HCT116 (cell line): ENCODE measurements around the gene TPI1. TPM values are rescaled to one million over a fixed set of nuclear protein-coding genes. Genes with fewer than 3 reads are reported as not detected.

ENCODE experiments used
- ATAC-seq: fragments of 200-7000 bp; cut with Tn5 transposase; 2 replicates; pipeline ENCODE4 v1.9.1; 2020; ENCODE audit warnings: mild to moderate bottlenecking, moderate library complexity
- BruUV-seq: library from RNA; stranded (reverse); fragments of 400-500 nt; replicated peaks from 2 replicates; lab custom pipeline; 2021; lab: Mats Ljungman, UMichigan
- CTCF ChIA-PET: fragments of 300-600 bp; sonication (Branson Sonifier 250); formaldehyde crosslinking; loops from one replicate; lab custom pipeline; 2021; ENCODE audit warnings: antibody characterized with exemption; lab: Charles Lee
- POLR2A ChIA-PET: fragments of 300-600, 350-600 bp; sonication (Branson Sonifier 250); formaldehyde crosslinking; loops from one replicate; lab custom pipeline; 2021; ENCODE audit warnings: antibody characterized with exemption; lab: Charles Lee
- RAD21 ChIA-PET, 2 experiments: fragments of 300-600 bp; sonication (Branson Sonifier 250); formaldehyde crosslinking; loops; one replicate each; lab custom pipeline; 2023; ENCODE audit warnings: low total read pairs in 2 of 2; ENCODE audit not compliant: uncharacterized antibody in 2 of 2, unreplicated experiment in 2 of 2, low non-redundant PET in 1 of 2; lab: Charles Lee
- DNase-seq: peaks from one replicate; pipeline ENCODE4 v3.0.0-alpha.2; 2010; ENCODE audit warnings: low read depth, low spot score
- H2AFZ ChIP-seq: fragments of 200-600 bp; shearing (Covaris generic), sonication (generic); 2 replicates; pipeline ENCODE4 v1.6.1; 2017; ENCODE audit warnings: low read depth, mixed run types, mixed read lengths, antibody characterized with exemption, low read length; ENCODE audit not compliant: poor library complexity, severe bottlenecking
- H3K27ac ChIP-seq: 2 replicates; pipeline ENCODE4 v1.5.1; 2012; ENCODE audit warnings: low read depth, low read length
- H3K27me3 ChIP-seq: fragments of 200-600 bp; sonication (generic); 2 replicates; pipeline ENCODE4 v1.6.1; 2016; ENCODE audit warnings: mixed run types, low read length, mixed read lengths; ENCODE audit not compliant: insufficient read depth
- H3K36me3 ChIP-seq, 2 experiments: fragments of 200-500 bp in 1 of 2; fragments of 200-600 bp in 1 of 2; sonication (Bioruptor generic) in 1 of 2; sonication (generic) in 1 of 2; 2 replicates each; pipeline versions ENCODE4 v1.5.1 to v1.6.1; 2014 to 2016; ENCODE audit warnings: low read length in 2 of 2, inconsistent platforms in 1 of 2, mixed read lengths in 1 of 2, mixed run types in 1 of 2; ENCODE audit not compliant: insufficient read depth in 2 of 2, control insufficient read depth in 1 of 2
- H3K4me1 ChIP-seq, 2 experiments: fragments of 200-600 bp in 1 of 2; sonication (generic) in 1 of 2; 2 replicates each; pipeline versions ENCODE4 v1.5.1 to v1.6.1; 2012 to 2017; ENCODE audit warnings: low read length in 2 of 2, inconsistent platforms in 1 of 2, mild to moderate bottlenecking in 1 of 2, mixed read lengths in 1 of 2, mixed run types in 1 of 2, moderate library complexity in 1 of 2; ENCODE audit not compliant: insufficient read depth in 2 of 2, control insufficient read depth in 1 of 2
- H3K4me2 ChIP-seq: fragments of 200-600 bp; sonication (generic); 2 replicates; pipeline ENCODE4 v1.6.1; 2017; ENCODE audit warnings: mixed run types, low read length, mixed read lengths
- H3K4me3 ChIP-seq, 2 experiments: fragments of 200-600 bp in 1 of 2; sonication (generic) in 1 of 2; replicated peaks in 1 of 2; 2 replicates each; pipeline ENCODE4 v1.5.1; 2011 to 2016; ENCODE audit warnings: low read length in 2 of 2, control low read depth in 1 of 2, low read depth in 1 of 2, mild to moderate bottlenecking in 1 of 2, mixed read lengths in 1 of 2, mixed run types in 1 of 2
- H3K79me2 ChIP-seq: fragments of 200-600 bp; sonication (generic); 2 replicates; pipeline ENCODE4 v1.6.1; 2017; ENCODE audit warnings: mild to moderate bottlenecking, mixed run types, low read length, moderate library complexity, mixed read lengths; ENCODE audit not compliant: insufficient read depth
- H3K9ac ChIP-seq: fragments of 200-600 bp; sonication (generic); 2 replicates; pipeline ENCODE4 v1.6.1; 2016; ENCODE audit warnings: low read length, mixed read lengths
- H3K9me2 ChIP-seq: fragments of 200-600 bp; sonication (generic), shearing (Covaris generic); 2 replicates; pipeline ENCODE4 v1.6.1; 2017; ENCODE audit warnings: mixed run types, mild to moderate bottlenecking, moderate library complexity; ENCODE audit not compliant: insufficient read depth
- H3K9me3 ChIP-seq, 2 experiments: fragments of 200-500 bp in 1 of 2; fragments of 200-600 bp in 1 of 2; sonication (Bioruptor generic) in 1 of 2; sonication (generic) in 1 of 2; 2 replicates each; pipeline ENCODE4 v1.6.1; 2014 to 2017; ENCODE audit warnings: low read length in 2 of 2, mixed read lengths in 2 of 2, inconsistent platforms in 1 of 2, low read depth in 1 of 2, mild to moderate bottlenecking in 1 of 2, mixed run types in 1 of 2, moderate library complexity in 1 of 2; ENCODE audit not compliant: control insufficient read depth in 1 of 2, insufficient read depth in 1 of 2
- H4K20me1 ChIP-seq: fragments of 200-600 bp; sonication (generic), shearing (Covaris generic); 2 replicates; pipeline ENCODE4 v1.6.1; 2017; ENCODE audit warnings: mixed run types, mild to moderate bottlenecking, moderate library complexity; ENCODE audit not compliant: insufficient read depth
- CEBPB ChIP-seq: IDR thresholded peaks from 2 replicates; pipeline ENCODE4 v1.6.1; 2012; ENCODE audit warnings: low read depth
- EGR1 ChIP-seq: IDR thresholded peaks from 2 replicates; pipeline ENCODE4 v1.6.1; 2012; ENCODE audit warnings: low read depth
- ELF1 ChIP-seq: IDR thresholded peaks from 2 replicates; pipeline ENCODE4 v1.6.1; 2012; ENCODE audit warnings: low read depth, borderline replicate concordance
- EZH2 ChIP-seq: fragments of 200-600 bp; sonication (generic); IDR thresholded peaks from 2 replicates; pipeline ENCODE4 v1.6.1; 2017; ENCODE audit warnings: antibody characterized with exemption, mixed run types
- EZH2phosphoT487 ChIP-seq: fragments of 200-600 bp; IDR thresholded peaks from 2 replicates; pipeline ENCODE4 v1.6.1; 2018; ENCODE audit warnings: antibody characterized with exemption, borderline replicate concordance
- FOSL1 ChIP-seq: IDR thresholded peaks from 2 replicates; pipeline ENCODE4 v1.6.1; 2012; ENCODE audit warnings: low read depth
- JUND ChIP-seq: IDR thresholded peaks from 2 replicates; pipeline ENCODE4 v1.6.1; 2012
- MAX ChIP-seq: IDR thresholded peaks from 2 replicates; pipeline ENCODE4 v1.6.1; 2012
- POLR2AphosphoS5 ChIP-seq: IDR thresholded peaks from 2 replicates; pipeline ENCODE4 v1.6.1; 2011; ENCODE audit warnings: mild to moderate bottlenecking, low read depth, low read length, moderate library complexity
- REST ChIP-seq: IDR thresholded peaks from 2 replicates; pipeline ENCODE4 v1.6.1; 2012; ENCODE audit warnings: low read depth
- SIN3A ChIP-seq: IDR thresholded peaks from 2 replicates; pipeline ENCODE4 v1.6.1; 2012; ENCODE audit warnings: low read depth
- SP1 ChIP-seq: IDR thresholded peaks from 2 replicates; pipeline ENCODE4 v1.6.1; 2012; ENCODE audit warnings: low read depth
- TCF7L2 ChIP-seq: IDR thresholded peaks from 2 replicates; pipeline ENCODE4 v1.7.0; 2011; ENCODE audit warnings: borderline replicate concordance, inconsistent platforms; ENCODE audit not compliant: insufficient read depth, insufficient read length; ENCODE audit errors: extremely low read depth
- intact Hi-C: fragments of 100-400 bp; cut with micrococcal nuclease; formaldehyde crosslinking; loops from 2 replicates; pipeline ENCODE4 v1.10.0; 2022
- total RNA-seq: library from RNA; stranded (reverse); gene quantifications from one replicate; pipeline ENCODE4 v1.2.1, GENCODE V29; 2021; ENCODE audit not compliant: unreplicated experiment

The TPI1 gene
- total RNA-seq, 1 experiment from 2014 or later = 1,068 TPM

- no peak for ATAC-seq
- H4K20me1 ChIP-seq = no peaks in the 10 kb centered on the region
- H3K9ac ChIP-seq = no peak overlapping the region
- BruUV-seq = no TSS peak
- TF ChIP-seq REST (no peak), SP1 (no peak), TCF7L2 (no peak), EZH2phosphoT487 (no peak), FOSL1 (no peak), SIN3A (no peak), EGR1 (no peak), JUND (no peak), EZH2 (no peak), MAX (no peak), CEBPB (no peak), POLR2AphosphoS5 (no peak), ELF1 (no peak)
- TF ChIP-seq, all 23 proteins: peak for 0
- no peak overlapping the region for H3K4me2 ChIP-seq
- intact Hi-C loops = no loop called here
- no peak overlapping the region for H3K27ac ChIP-seq
- peaks cover 8 to 14% of the 10 kb centered on the region in 2 experiments; a peak in 3 of 4 replicates for H3K36me3 ChIP-seq
- ChIA-PET CTCF (no interaction called here), POLR2A (interaction anchor here (1.4 to 4.4 kb wide), 2 partner anchors 11 kb away, joined by 3 to 19 read pairs; partner anchors contain the start of genes CDCA3 and USP5), RAD21 (no interaction called here)
- H3K9me3 ChIP-seq = no peaks in the 10 kb centered on the region
- peaks cover 0 to 8% of the 10 kb centered on the region in 2 experiments; a peak in 2 of 4 replicates for H3K4me1 ChIP-seq
- H3K9me2 ChIP-seq = no peaks in the 10 kb centered on the region
- H3K27me3 ChIP-seq = no peaks in the 10 kb centered on the region
- no peak overlapping the region for H3K4me3 ChIP-seq
- no peak overlapping the region for H2AFZ ChIP-seq
- no peaks in the 10 kb centered on the region for H3K79me2 ChIP-seq
- DNase-seq = no peak
Measured at GRCh38 chr12:6840330-6840729, 27.0 kb upstream of the TPI1 start.
